Left lung (tissue), 14 donors: Measurements from ENCODE around the gene ZNF804B. TPM values are rescaled to one million over a fixed set of nuclear protein-coding genes. Genes with fewer than 3 reads are reported as not detected.

ENCODE experiments used
- ATAC-seq: fragments of 200-7000 bp; cut with Tn5 transposase; one replicate; pipeline ENCODE4 v1.9.1; 2020; ENCODE audit warnings: moderate library complexity
- DNase-seq, 4 donors: peaks; one replicate each; pipeline ENCODE4 v3.0.0-alpha.2; 2013 to 2020
- H3K27ac ChIP-seq, 2 donors: fragments of 200-600 bp; sonication (generic) in 1 of 2; one replicate each; pipeline versions ENCODE4 v1.5.0 to v1.8.0; 2020 to 2021
- H3K27me3 ChIP-seq, 2 donors: fragments of 200-600 bp; sonication (generic) in 1 of 2; one replicate each; pipeline versions ENCODE4 v1.5.0 to v1.8.0; 2020 to 2021
- H3K36me3 ChIP-seq, 2 donors: fragments of 200-600 bp; sonication (generic) in 1 of 2; one replicate each; pipeline versions ENCODE4 v1.5.0 to v1.8.0; 2020 to 2021
- H3K4me1 ChIP-seq, 2 donors: fragments of 200-600 bp; one replicate each; pipeline ENCODE4 v1.8.0; 2021
- H3K4me3 ChIP-seq, 2 donors: fragments of 200-600 bp; sonication (generic) in 1 of 2; one replicate each; pipeline versions ENCODE4 v1.5.0 to v1.8.0; 2020 to 2021; ENCODE audit warnings: mild to moderate bottlenecking in 1 of 2
- H3K9me3 ChIP-seq, 2 donors: fragments of 200-600 bp; sonication (generic) in 1 of 2; one replicate each; pipeline versions ENCODE4 v1.5.0 to v1.8.0; 2020 to 2021
- CTCF ChIP-seq, 2 donors: fragments of 200-600 bp; sonication (generic) in 1 of 2; IDR thresholded peaks; one replicate each; pipeline versions ENCODE4 v1.5.0 to v1.8.0; 2021; ENCODE audit warnings: antibody characterized with exemption in 2 of 2
- intact Hi-C, 2 donors: fragments of 100-400 bp; cut with DNase I; formaldehyde crosslinking; loops; one replicate each; pipeline versions ENCODE4 v1.11.2 to v1.14.2; 2022
- long read RNA-seq, 12 donors: library from polyadenylated mRNA in 2 of 12; unstranded in 2 of 12; transcript quantifications; one replicate each; pipeline ENCODE4 v2.0.0 and lab custom pipeline, GENCODE V29; 2019 to 2026
- polyA plus RNA-seq, 6 donors: library from polyadenylated mRNA; unstranded; fragments of 120-200 nt; gene quantifications; one replicate each; pipeline ENCODE4 v1.2.1, GENCODE V29; 2013; ENCODE audit not compliant: insufficient read length in 6 of 6
- total RNA-seq, 2 donors: library from RNA; stranded (reverse); fragmentation: NEBNext Ultra II Directional; extraction: Animal tissue kit (Norgen Biotek cat#: 25700); gene quantifications; one replicate each; pipeline ENCODE4 v1.2.1, GENCODE V29; 2021
- donor health status: DM: no; HTN: yes; CAD: no.
- donor health status: DM: no; HTN: no; CAD: no.

Gene ZNF804B
- total RNA-seq (not detected), polyA plus RNA-seq (under 1 TPM in 5 of 6 donors, not detected in 1; 0.05 to 0.14 (median 0.09) TPM)
- long read RNA-seq, donor 1, result 0 reads
- long read RNA-seq, donor 2, result 0 reads
- long read RNA-seq, donor 3, result 0 reads
- long read RNA-seq, donor 4, result 0 reads
- long read RNA-seq, donor 5, result 0 reads
- long read RNA-seq, donor 6, result 0 reads
- long read RNA-seq, donor 7, result 0 reads
- long read RNA-seq, donor 8, result 0 reads
- long read RNA-seq, donor 9, result 0 reads
- long read RNA-seq, donor 10, result 0 reads
- long read RNA-seq, donor 11, partial matches to known transcripts, result 0 of 1 reads
- long read RNA-seq, donor 11, other reads (novel, unspliced or antisense), result 0 of 1 reads
- long read RNA-seq, donor 12, result 0 reads

- Histone ChIP-seq H3K4me3 (peak within 1 kb of the TSS in 1 of 2 donors; percentile 8), H3K36me3 (no peaks in the 10 kb centered on the region), H3K4me1 (peaks cover 0 to 13% of the 10 kb centered on the region in 2 donors), H3K9me3 (no peaks in the 10 kb centered on the region), H3K27me3 (peaks cover 49 to 72% of the 10 kb centered on the region in 2 donors), H3K27ac (no peak within 1 kb of the TSS)
- DNase-seq (peak in 2 of 4 donors; percentile 6 to 80), ATAC-seq (peak; percentile 71)
- TF ChIP-seq CTCF (IDR thresholded peaks at IDR 0.05), result no peak
- intact Hi-C loops, result no loop called here
These were observed at the start of gene ZNF804B for GRCh38 chr7:88759230-88760135. Gene ZNF804B, plus strand, starts transcription at chr7:88759700. Its CDS starts 277 bp downstream, at chr7:88759977.

GRCh38 chr7:88735920-88736319, 23.6 kb upstream of the ZNF804B start:
- Histone ChIP-seq H3K4me1 (no peaks in the 10 kb centered on the region), H3K27ac (no peak overlapping the region), H3K36me3 (no peaks in the 10 kb centered on the region), H3K9me3 (no peaks in the 10 kb centered on the region), H3K27me3 (no peaks in the 10 kb centered on the region), H3K4me3 (no peak overlapping the region)
- no peak for DNase-seq
- ATAC-seq, result no peak
- intact Hi-C loops, result no loop called here
- TF ChIP-seq CTCF (IDR thresholded peaks at IDR 0.05), result no peak

- Histone ChIP-seq H3K27ac (no peak overlapping the region), H3K4me3 (no peak overlapping the region), H3K9me3 (no peaks in the 10 kb centered on the region), H3K27me3 (no peaks in the 10 kb centered on the region), H3K4me1 (no peaks in the 10 kb centered on the region), H3K36me3 (no peaks in the 10 kb centered on the region)
- intact Hi-C loops, result no loop called here
- ATAC-seq, result no peak
- no peak for DNase-seq
- TF ChIP-seq CTCF (IDR thresholded peaks at IDR 0.05), result no peak
These were observed 21.9 kb upstream of the ZNF804B start for GRCh38 chr7:88737632-88738031.

GRCh38 chr7:88746126-88746525, 13.4 kb upstream of the ZNF804B start:
- Histone ChIP-seq H3K9me3 (no peaks in the 10 kb centered on the region), H3K4me3 (no peak overlapping the region), H3K27ac (no peak overlapping the region), H3K36me3 (no peaks in the 10 kb centered on the region), H3K4me1 (no peaks in the 10 kb centered on the region), H3K27me3 (no peaks in the 10 kb centered on the region)
- no peak for TF ChIP-seq CTCF (IDR thresholded peaks at IDR 0.05)
- intact Hi-C loops, result no loop called here
- ATAC-seq, result no peak
- DNase-seq, result no peak

- Histone ChIP-seq H3K27me3 (peaks cover 41 to 67% of the 10 kb centered on the region in 2 donors), H3K9me3 (no peaks in the 10 kb centered on the region), H3K36me3 (no peaks in the 10 kb centered on the region), H3K4me1 (peaks cover 0 to 13% of the 10 kb centered on the region in 2 donors), H3K4me3 (no peak overlapping the region), H3K27ac (no peak overlapping the region)
- intact Hi-C loops, result no loop called here
- ATAC-seq (no peak), DNase-seq (no peak)
- no peak for TF ChIP-seq CTCF (IDR thresholded peaks at IDR 0.05)
These were observed 2.7 kb upstream of the ZNF804B start for GRCh38 chr7:88756802-88757201.
